ENCODE data around the gene ATP13A1. TPM values are rescaled to one million over a fixed set of nuclear protein-coding genes. Genes with fewer than 3 reads are reported as not detected.
"Not testable (repeated sequence)": the region's sequence is repeated elsewhere in the genome, so short reads cannot be mapped to it uniquely, and the experiment has no call there.

ATP13A1 gene
- total RNA-seq, 4 donors from 2014 or later: 17.4 to 130 (median 56.9) TPM

DNA sequence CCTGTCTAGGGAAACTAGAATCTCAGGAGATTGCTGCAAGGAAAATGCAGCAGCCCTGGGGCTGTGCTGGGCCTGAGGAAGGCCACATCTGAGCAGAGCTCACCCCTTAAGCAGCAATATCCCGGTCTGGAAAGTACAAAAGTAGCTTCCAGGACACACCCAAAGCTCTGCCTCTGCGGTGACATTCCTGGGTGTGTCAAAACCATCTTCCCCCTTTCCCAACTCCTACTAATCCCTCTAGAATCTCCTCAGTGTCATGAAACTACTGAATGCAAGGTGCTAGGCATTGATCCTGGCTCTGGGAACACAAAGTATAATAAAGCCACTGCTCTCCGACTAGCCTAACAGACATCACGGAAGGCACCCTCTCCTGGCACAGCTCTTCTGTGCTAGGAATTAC lies 50.0 kb downstream of the ATP13A1 start:
- TF ChIP-seq POLR2A (IDR thresholded peaks at IDR 0.05) (no peak), CTCF (IDR thresholded peaks at IDR 0.05) (no peak)
- H3K9me3 ChIP-seq: no peaks in the 10 kb centered on the region
- H3K4me1 ChIP-seq: no peaks in the 10 kb centered on the region
- no peak for DNase-seq
- no peak overlapping the region for H3K27ac ChIP-seq
- intact Hi-C loops (cut with DNase I; ENCODE audit: low total_unique reads): no loop called here
- no peaks in the 10 kb centered on the region for H3K36me3 ChIP-seq
- no peaks in the 10 kb centered on the region for H3K27me3 ChIP-seq
- no peak overlapping the region for H3K4me3 ChIP-seq

DNA sequence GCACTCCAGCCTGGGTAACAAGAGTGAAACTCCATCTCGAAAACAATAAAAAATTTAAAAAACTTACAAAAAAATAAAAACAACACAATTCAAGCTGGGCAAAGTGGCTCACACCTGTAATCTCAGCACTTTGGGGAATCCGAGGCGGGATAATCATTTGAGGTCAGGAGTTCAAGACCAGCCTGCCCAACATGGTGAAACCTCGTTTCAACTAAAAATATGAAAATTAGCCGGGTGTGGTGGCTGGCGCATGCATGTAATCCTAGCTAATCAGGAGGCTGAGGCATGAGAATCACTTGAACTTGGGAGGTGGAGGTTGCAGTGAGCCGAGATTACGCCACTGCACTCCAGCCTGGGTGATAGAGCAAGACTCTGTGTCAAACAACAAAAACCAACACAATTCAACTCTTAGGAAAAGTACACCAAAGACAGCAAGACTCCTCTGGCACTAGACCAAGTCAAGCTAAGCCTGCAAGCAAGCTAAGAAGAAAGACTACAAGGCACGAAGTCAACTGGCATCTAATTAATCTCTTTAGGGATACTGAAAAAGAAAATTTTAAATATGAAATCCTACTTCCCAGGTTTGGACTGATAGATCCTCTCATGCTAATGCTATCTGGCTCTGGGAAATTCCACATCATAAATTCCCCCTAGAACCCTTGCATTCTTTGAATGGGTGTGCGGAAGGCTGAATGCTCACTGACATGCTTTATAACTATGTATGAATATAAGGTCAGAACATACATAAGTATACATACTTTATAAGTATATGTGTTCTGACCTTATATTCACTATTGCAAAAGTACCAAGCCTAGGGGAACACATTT lies 52.9 kb downstream of the ATP13A1 start:
- H3K27ac ChIP-seq: no peak overlapping the region
- intact Hi-C loops (cut with DNase I; ENCODE audit: low total_unique reads): no loop called here
- H3K9me3 ChIP-seq: no peaks in the 10 kb centered on the region

DNA sequence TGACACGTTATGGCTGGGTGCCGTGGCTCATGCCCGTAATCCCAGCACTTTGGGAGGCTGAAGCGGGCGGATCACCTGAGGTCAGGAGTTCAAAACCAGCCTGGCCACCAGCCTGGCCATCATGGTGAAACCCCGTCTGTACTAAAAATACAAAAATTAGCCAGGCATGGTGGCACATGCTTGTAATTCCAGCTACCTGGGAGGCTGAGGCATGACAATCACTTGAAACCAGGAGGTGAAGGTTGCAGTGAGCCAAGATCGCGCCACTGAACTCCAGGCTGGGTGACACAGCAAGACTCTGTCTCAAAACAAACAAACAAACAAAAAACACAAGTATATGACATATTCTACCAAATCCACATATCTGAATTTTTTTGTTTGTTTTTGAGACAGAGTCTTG lies 56.8 kb downstream of the ATP13A1 start:
- DNase-seq; intact Hi-C loops (cut with DNase I; ENCODE audit: low total_unique reads); H3K27ac ChIP-seq; H3K27me3 ChIP-seq; H3K4me1 ChIP-seq; H3K9me3 ChIP-seq; H3K4me3 ChIP-seq; H3K36me3 ChIP-seq: not testable (repeated sequence)

More for the DNA sequence above, 52.9 kb downstream of the ATP13A1 start:
- Histone ChIP-seq H3K36me3 (no peaks in the 10 kb centered on the region), H3K4me3 (no peak overlapping the region), H3K27me3 (no peaks in the 10 kb centered on the region), H3K4me1 (no peaks in the 10 kb centered on the region)
- TF ChIP-seq CTCF (IDR thresholded peaks at IDR 0.05) (no peak), POLR2A (IDR thresholded peaks at IDR 0.05) (no peak)
- DNase-seq: no peak

GRCh38 chr19:19606021-19606420 lies 57.5 kb downstream of the ATP13A1 start:
- TF ChIP-seq POLR2A (IDR thresholded peaks at IDR 0.05): no peak
- TF ChIP-seq CTCF (IDR thresholded peaks at IDR 0.05): no peak
- Histone ChIP-seq H3K4me3 (no peak overlapping the region), H3K9me3 (no peaks in the 10 kb centered on the region), H3K4me1 (no peaks in the 10 kb centered on the region), H3K27ac (no peak overlapping the region), H3K27me3 (no peaks in the 10 kb centered on the region), H3K36me3 (no peaks in the 10 kb centered on the region)
- intact Hi-C loops (cut with DNase I; ENCODE audit: low total_unique reads): no loop called here
- DNase-seq: no peak

GRCh38 chr19:19602713-19603324 lies 60.7 kb downstream of the ATP13A1 start:
- Histone ChIP-seq H3K9me3 (no peaks in the 10 kb centered on the region), H3K27me3 (no peaks in the 10 kb centered on the region), H3K36me3 (no peaks in the 10 kb centered on the region), H3K4me3 (no peak overlapping the region), H3K27ac (no peak overlapping the region), H3K4me1 (no peaks in the 10 kb centered on the region)
- intact Hi-C loops (cut with DNase I; ENCODE audit: low total_unique reads): no loop called here
- no peak for TF ChIP-seq POLR2A (IDR thresholded peaks at IDR 0.05)
- no peak for TF ChIP-seq CTCF (IDR thresholded peaks at IDR 0.05)
- DNase-seq: no peak
